Activated T-helper 17 cell treated with anti-CD3 and anti-CD28 coated beads, Interleukin-2, amount 50 U/mL, for 72 hours (primary cell): ENCODE measurements around the gene BPIFB6. TPM values are rescaled to one million over a fixed set of nuclear protein-coding genes. Genes with fewer than 3 reads are reported as not detected.

Source experiments
- ATAC-seq: fragments of 150-1000 bp; cut with Tn5 transposase; replicated peaks from 2 replicates; pipeline ENCODE4 v1.10.0; 2021; ENCODE audit warnings: mild to moderate bottlenecking, moderate library complexity
- H3K27ac Mint-ChIP-seq: one replicate; pipeline ENCODE4 v1.8.0; 2022; ENCODE audit warnings: mixed read lengths
- H3K27me3 Mint-ChIP-seq: one replicate; pipeline ENCODE4 v1.8.0; 2022; ENCODE audit warnings: mixed read lengths
- H3K36me3 Mint-ChIP-seq: one replicate; pipeline ENCODE4 v1.8.0; 2022; ENCODE audit warnings: low read depth, mild to moderate bottlenecking, mixed read lengths
- H3K4me1 Mint-ChIP-seq: one replicate; pipeline ENCODE4 v1.8.0; 2022; ENCODE audit warnings: mixed read lengths
- H3K4me3 Mint-ChIP-seq: one replicate; pipeline ENCODE4 v1.8.0; 2022; ENCODE audit warnings: mild to moderate bottlenecking, mixed read lengths
- H3K9me3 Mint-ChIP-seq: one replicate; pipeline ENCODE4 v1.8.0; 2022; ENCODE audit warnings: mixed read lengths
- total RNA-seq, 2 donors: library from RNA; stranded (reverse); gene quantifications; one replicate each; pipeline ENCODE4 v1.2.3, GENCODE V29; 2022

Gene BPIFB6
- total RNA-seq, 2 donors from 2014 or later = not detected

DNA sequence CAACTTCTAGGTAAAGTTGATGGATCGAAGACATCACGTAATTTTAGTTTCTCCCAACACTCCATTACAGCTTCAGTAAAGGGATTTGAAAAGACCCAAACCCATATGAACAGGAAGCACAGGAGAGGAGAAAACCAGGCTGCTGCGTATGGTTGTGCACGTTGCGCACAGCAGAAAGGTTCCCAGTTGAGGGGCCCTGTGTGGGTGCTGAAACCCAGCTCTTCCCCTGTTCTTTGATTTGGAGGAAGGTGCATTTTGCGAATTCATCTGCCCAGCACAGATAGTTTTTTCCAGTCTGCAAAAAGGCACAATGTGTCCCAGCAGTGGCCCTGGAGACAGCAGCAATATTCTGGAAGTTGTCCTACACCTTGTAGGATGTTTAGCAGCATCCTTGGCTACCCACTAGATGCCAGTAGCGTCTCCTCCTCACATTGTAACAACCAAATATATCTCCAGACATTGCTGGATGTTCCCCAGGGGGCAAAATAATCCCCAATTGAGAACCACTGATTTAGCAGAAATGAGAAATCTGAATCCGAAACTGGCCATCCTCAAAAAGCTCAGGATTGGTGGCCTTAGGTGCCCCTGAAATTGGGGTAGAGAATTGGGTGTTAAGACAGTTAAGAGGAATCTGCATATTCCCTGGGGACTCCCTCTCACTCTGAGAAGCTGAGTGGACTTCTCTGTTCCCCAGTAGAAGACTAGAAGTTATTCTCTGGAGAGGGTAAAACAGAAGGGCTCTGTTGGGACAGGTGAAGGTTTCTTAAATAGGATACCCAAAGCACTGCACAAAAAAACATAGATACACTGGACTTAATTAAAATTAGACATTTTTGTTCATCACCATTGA is 39.4 kb upstream of the BPIFB6 start:
- Mint-ChIP-seq H3K36me3 (no peaks in the 10 kb centered on the region), H3K27ac (no peak overlapping the region), H3K9me3 (peaks cover 4% of the 10 kb centered on the region), H3K27me3 (no peaks in the 10 kb centered on the region), H3K4me1 (peaks cover 5% of the 10 kb centered on the region), H3K4me3 (no peak overlapping the region)
- ATAC-seq = no peak

DNA sequence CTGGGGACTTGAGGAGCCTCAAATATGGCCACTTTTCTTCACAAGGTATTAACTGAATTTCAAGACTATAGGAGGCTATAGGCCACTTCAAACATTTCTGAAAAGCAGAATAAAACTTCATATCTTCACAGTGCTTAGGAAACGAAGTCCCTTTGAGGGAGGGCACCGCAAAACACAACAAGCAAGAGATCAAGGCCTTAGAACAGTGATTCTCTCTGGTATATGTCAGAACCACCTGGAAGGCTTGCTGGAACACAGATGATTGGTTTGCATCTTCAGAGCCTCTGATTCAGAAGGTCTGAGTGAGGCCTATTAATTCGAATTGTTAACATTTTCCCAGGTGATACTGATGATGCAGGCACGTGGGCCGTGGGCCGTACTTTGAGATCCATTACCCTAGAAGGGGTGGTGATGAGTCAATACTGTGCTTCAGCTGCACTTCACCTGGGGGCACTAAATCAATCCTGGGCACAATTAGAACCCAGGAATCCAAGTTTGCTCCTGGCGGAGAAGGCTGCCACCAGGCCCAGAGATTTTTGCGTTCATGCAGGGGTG is 37.9 kb upstream of the BPIFB6 start:
- Mint-ChIP-seq H3K9me3 (peaks cover 4% of the 10 kb centered on the region), H3K4me1 (peaks cover 12% of the 10 kb centered on the region)

DNA sequence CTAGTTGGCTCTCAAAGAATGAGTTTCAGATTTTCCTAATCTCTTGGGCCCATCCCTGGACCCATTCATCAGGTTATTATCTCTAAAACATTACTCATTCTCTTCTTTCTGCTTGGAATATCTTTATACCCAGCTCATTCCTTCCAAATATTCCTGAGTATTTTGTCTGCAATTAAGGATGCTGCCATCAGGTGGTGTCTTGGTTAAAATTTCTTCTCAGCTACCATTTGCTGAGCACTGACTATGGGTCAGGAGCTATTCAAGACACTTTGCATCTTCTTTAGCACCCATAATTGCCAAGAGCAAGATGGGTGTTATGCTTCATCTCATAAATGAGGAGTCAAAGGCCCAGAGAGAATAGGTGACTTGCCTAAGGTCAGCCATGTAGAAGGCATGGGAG is 35.6 kb upstream of the BPIFB6 start:
- no peak overlapping the region for H3K4me3 Mint-ChIP-seq
- no peak overlapping the region for H3K27ac Mint-ChIP-seq
- no peak for ATAC-seq
- H3K27me3 Mint-ChIP-seq = no peaks in the 10 kb centered on the region
- peaks cover 11% of the 10 kb centered on the region for H3K4me1 Mint-ChIP-seq
- no peaks in the 10 kb centered on the region for H3K36me3 Mint-ChIP-seq
- H3K9me3 Mint-ChIP-seq = peaks cover 4% of the 10 kb centered on the region

More for the DNA sequence above, 37.9 kb upstream of the BPIFB6 start:
- Mint-ChIP-seq H3K36me3 (no peaks in the 10 kb centered on the region), H3K27me3 (no peaks in the 10 kb centered on the region), H3K27ac (no peak overlapping the region), H3K4me3 (no peak overlapping the region)
- ATAC-seq = no peak

DNA sequence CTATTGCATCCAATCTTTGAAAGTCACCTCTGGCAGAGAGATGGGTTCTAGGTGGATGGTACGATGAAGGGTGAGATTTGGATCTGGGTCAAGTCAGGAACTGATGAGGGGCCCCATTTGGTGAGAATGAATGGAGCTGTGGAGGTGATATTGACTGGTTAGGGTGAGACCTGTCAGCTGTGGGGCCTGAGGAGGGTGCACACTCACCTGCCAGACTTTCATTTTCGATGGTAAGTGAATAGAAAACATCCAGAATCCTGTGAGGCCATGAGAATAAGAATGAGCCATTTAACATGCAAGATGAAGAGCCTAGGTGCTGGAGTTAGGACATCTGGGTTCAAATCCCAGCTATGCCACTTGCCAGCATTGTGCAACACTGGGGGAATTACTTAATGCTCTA is 34.0 kb upstream of the BPIFB6 start:
- H3K9me3 Mint-ChIP-seq = peaks cover 4% of the 10 kb centered on the region
- H3K4me1 Mint-ChIP-seq = peaks cover 6% of the 10 kb centered on the region
- ATAC-seq = no peak
- H3K27me3 Mint-ChIP-seq = no peaks in the 10 kb centered on the region
- H3K27ac Mint-ChIP-seq = no peak overlapping the region
- no peaks in the 10 kb centered on the region for H3K36me3 Mint-ChIP-seq
- H3K4me3 Mint-ChIP-seq = no peak overlapping the region

DNA sequence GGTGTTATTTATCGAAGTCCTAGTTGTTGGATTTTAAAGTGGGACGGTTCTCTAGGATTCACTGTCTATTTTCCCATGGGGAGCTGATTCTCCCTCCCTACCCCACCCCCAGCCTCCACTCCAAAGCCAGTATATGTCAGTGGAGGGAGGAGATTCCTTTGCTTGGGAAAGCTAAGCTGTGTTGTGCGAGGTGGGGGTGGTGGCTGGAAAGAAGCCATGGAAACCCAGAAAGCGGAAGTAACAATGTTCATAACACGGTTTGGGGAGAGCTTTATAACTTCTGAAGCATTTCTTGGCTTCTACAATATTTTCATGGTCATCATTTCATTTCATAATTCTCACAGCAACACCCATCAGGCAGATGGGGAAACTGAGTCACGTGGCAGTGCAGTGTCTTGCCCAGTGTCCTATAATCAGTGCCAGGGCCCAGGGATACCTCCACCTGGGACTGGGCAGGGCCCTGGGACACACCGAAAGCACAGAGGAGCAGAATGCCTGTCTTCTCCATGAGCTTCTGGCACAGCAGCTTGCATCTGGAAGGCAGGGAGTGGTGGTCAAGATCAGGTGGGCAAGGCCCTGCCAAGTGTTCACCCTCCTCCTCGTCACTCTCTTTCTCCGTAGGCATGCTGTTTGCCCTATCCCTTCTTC is 31.7 kb upstream of the BPIFB6 start:
- Mint-ChIP-seq H3K4me1 (peaks cover 6% of the 10 kb centered on the region), H3K27me3 (no peaks in the 10 kb centered on the region), H3K9me3 (peaks cover 3% of the 10 kb centered on the region), H3K4me3 (no peak overlapping the region), H3K36me3 (no peaks in the 10 kb centered on the region), H3K27ac (no peak overlapping the region)
- no peak for ATAC-seq

DNA sequence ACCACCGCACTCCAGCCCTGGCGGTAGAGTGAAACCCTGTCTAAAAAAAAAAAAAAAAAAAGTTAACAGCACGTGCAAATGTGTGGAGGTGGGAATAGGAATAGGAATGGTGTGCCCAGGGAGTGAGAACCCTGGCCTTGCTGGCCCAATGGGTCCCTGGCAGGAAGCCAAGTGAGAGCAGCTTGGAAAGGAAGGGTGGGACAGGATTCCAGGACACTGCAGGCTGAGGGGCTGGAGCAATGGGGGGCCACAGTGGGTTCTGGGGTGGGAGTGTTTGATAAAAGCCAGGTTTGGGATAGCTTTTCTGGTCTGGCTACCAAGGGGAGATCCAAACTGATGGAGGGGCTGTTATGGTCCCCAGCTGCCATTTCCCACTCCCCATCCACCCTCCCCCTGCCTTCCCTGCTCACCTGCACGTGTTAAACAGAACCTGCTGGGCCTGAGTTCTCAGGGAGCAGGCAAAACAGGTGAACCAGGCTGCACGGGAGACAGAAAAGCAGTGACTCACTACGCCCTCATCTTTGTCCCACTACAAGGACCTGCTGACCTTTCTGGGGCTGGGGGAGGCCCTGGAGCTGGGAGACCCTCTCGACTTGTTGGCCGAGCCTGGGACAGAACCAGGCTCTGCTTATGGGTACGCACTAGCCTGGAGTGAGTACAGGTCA is 30.5 kb upstream of the BPIFB6 start:
- Mint-ChIP-seq H3K9me3 (no peaks in the 10 kb centered on the region), H3K36me3 (no peaks in the 10 kb centered on the region), H3K27ac (no peak overlapping the region), H3K4me1 (peaks cover 6% of the 10 kb centered on the region), H3K27me3 (no peaks in the 10 kb centered on the region), H3K4me3 (no peak overlapping the region)
- ATAC-seq = no peak

DNA sequence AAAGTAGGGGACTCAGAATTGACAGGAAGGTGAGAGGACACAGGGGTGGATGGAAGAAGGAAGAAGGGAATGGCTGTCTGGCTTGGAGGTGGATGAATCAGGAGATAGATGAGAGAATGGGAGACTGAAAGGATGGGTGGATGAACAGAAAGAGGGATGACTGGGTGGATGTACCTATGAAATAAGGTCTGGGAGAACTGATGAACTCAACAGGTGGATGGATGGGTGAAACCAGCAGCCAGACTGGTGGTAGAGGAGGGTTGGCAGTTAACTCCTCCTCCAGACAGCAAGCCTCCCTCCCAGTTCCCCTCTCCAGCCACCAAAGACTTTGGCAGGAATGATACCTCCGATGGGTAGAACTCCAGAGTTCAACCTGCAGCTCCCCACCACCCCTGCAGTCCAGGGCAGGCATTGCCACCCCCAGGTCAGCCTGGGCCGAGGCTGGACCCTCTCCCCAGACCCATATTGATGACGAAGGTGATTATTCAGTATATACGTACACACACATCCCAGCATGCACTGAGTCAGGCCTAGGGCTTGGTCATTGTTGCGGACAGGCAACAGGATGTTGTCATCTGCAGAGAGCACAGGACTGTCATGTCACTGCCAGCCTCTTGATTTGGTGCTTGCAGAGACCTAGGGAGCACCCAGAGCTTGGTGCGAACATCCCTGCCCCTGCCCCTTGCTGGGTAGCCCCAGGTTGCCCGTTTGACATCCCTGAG is 29.2 kb upstream of the BPIFB6 start:
- Mint-ChIP-seq H3K4me1 (peaks cover 13% of the 10 kb centered on the region), H3K9me3 (no peaks in the 10 kb centered on the region), H3K36me3 (no peaks in the 10 kb centered on the region), H3K4me3 (no peak overlapping the region), H3K27me3 (no peaks in the 10 kb centered on the region), H3K27ac (peak overlapping the region; percentile 2)
- ATAC-seq = no peak

DNA sequence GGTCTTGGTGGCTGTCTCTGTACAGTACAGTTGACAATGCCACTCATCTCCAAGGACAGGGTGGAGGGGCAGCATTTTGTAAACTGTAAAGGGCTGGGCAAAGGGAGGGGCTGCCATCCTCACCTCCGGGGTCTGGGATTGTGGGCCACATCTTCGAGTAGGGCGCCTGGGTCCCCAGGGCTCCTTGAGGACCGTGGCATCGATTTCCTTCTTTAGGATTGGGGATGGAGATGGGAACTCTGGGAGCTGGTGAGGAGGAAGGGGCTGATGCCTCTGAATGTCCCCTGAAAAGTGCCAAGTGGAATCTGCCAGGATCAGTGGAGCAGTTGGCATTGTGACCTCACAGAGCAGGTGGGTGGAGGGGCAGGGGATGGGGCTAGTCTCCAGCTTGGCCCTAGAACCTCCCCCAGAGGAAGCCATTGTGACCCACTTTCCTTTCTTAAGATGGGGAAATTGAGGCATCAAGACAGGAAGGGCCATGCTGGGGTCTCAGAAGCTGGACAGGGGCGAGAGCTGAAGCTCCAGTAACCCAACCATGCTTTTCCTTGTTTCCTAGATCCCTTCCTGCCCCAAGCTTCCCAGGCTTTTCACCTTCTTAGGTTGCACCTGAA is 27.2 kb upstream of the BPIFB6 start, which contains the start of gene SUN5:
Gene SUN5 (minus strand): TSS at position 293 of the 611 bp plus-strand sequence. CDS start 93 bp downstream, at position 200.
- H3K4me3 Mint-ChIP-seq = no peak within 1 kb of the TSS
- H3K4me1 Mint-ChIP-seq = peaks cover 8% of the 10 kb centered on the region
- no peaks in the 10 kb centered on the region for H3K36me3 Mint-ChIP-seq
- H3K27me3 Mint-ChIP-seq = no peaks in the 10 kb centered on the region
- no peaks in the 10 kb centered on the region for H3K9me3 Mint-ChIP-seq
- no peak within 1 kb of the TSS for H3K27ac Mint-ChIP-seq
- no peak for ATAC-seq

DNA sequence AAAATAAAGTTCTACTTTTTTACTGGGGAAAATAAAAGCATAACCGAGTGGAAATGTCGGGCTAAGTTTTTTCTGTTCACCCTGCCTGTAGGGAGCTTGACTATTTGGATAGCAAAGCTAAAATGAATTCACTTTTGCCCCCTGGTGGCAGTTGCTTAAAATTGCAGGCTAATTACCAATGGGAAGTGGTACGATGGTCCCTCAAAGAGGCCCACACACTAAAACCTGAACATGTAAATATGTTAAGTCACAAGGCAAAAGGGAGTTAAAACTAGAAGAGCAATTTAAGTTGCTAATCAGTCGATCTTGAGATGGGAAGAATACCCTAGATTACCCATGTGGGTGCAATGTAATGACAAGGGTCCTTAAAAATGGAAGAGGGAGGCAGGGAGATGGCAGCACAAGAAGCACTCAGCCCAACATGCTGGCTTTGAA is 26.3 kb upstream of the BPIFB6 start:
- H3K4me1 Mint-ChIP-seq = peaks cover 8% of the 10 kb centered on the region
- H3K9me3 Mint-ChIP-seq = no peaks in the 10 kb centered on the region
- peak; percentile 46 for ATAC-seq
- H3K27ac Mint-ChIP-seq = no peak overlapping the region
- no peak overlapping the region for H3K4me3 Mint-ChIP-seq
- H3K36me3 Mint-ChIP-seq = no peaks in the 10 kb centered on the region
- H3K27me3 Mint-ChIP-seq = no peaks in the 10 kb centered on the region

DNA sequence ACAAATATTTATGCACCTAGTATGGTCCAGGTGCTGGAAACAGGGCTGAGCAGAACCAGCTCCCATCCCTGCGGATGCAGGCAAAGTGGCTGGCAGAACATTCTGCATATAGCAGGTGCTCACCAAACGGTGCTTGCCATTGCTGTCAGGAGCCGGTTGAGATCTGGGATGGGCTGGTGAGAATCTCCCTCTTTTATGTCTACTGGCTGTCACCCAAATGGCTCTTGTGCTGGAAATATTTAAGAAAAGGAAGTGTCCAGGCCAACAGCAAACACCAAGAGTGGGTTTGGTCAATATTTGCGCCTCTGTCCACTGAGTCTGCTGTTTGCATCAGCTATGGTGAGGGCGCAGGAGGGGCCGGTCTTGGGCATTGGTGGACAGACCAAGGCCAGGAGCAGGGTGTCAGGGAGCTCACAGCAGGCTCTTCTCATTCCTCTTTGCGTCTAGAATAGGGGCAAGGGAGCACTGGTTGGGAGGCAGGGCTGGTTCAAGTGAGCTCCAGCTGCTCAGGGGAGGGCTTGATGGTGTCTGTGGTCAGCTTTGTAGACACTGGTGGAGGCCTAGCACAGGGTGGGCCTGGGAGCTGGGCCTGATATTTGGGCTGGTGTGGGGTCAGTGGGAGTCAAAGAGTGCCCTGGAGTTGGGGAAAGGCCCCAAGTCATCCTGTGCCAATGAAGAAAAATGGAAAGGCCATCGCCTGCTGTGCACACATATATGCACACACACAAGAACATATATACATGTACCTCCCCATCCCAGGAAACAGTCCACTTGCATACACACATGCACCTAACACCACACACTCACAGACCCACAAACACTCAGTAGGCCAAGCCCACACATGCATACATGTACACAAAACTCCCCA is 25.3 kb upstream of the BPIFB6 start:
- H3K4me3 Mint-ChIP-seq = no peak overlapping the region
- no peaks in the 10 kb centered on the region for H3K27me3 Mint-ChIP-seq
- peaks cover 8% of the 10 kb centered on the region for H3K4me1 Mint-ChIP-seq
- ATAC-seq = no peak
- no peaks in the 10 kb centered on the region for H3K36me3 Mint-ChIP-seq
- no peaks in the 10 kb centered on the region for H3K9me3 Mint-ChIP-seq
- H3K27ac Mint-ChIP-seq = no peak overlapping the region

DNA sequence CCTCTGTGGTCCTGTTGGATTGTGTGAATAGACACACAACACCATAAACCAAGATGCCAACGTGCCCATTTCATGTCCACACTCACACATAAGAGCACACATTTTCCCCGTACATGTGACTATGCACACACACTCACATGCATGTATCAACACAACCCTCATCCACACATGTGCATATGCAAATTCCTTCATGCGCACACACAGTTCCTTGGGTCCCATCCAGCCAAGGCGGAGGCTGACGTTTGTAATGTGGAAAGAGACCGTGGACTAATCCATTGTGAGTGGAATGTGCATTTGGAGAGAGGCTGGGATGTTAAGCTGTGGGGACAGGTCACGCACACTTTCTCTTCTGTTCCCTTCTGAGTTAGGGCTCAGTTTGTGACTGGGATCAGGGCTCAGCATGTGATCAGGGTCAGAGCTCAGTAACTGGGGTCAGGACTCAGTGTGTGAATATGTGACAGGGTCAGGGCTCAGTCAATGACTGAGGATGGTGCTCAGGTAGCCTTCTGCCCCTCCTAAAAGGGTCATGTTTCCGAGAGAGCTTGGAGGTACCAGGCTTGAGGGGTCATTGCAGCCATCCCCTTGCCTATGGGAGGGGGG is 24.6 kb upstream of the BPIFB6 start:
- H3K36me3 Mint-ChIP-seq = no peaks in the 10 kb centered on the region
- no peaks in the 10 kb centered on the region for H3K9me3 Mint-ChIP-seq
- ATAC-seq = no peak
- H3K27ac Mint-ChIP-seq = no peak overlapping the region
- H3K27me3 Mint-ChIP-seq = no peaks in the 10 kb centered on the region
- H3K4me1 Mint-ChIP-seq = peaks cover 8% of the 10 kb centered on the region
- no peak overlapping the region for H3K4me3 Mint-ChIP-seq

DNA sequence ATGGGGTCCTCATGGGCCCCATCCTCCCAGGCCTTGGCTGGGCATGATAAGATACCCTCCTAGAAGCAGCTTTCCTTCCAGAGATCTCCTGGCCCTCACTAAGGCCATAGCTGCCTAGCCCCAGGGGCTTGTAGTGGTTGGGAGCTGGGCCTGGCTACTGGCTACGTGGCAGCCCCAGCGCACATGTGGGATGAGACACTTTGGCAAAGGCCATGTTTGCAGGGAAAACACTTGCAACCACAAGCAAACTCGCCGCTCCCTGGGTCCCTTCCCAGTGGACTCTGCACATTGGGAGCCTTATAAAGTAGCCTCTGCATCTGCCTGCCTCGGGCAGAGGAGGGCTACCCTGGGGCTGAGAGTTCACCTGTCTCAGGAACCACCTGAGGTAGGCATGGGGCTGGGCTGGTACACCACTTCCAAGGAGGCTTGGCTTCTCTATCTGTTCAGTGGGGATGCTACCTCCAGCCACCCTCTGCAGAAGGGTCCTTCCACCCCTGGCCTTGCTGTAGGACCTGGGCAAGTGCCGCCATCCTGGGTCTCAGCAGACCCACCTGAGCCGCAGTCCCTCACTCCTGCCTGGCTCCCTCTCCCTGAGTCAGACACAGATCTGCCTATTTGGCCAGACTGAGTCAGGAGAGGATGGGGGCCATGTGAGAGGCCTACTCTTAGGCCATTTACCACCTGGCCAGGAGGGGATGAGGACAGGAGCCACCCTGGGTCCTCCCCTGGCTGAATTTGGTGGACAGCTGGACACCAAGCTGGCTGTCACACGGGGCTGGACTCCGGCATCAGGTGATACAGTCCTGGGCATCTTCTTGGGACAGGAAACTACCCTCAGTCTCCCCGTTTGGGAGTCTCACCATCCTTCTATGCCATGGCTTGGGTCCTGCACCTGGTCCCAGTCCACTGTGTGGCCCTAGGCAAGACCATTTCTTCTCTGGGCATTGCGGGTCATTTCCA is 23.8 kb upstream of the BPIFB6 start, which contains the start of gene BPIFB2:
Gene BPIFB2 (plus strand): TSS at position 329 of the 960 bp plus-strand sequence. CDS start 871 bp downstream, outside the sequence.
- no peak within 1 kb of the TSS for H3K4me3 Mint-ChIP-seq
- H3K36me3 Mint-ChIP-seq = no peaks in the 10 kb centered on the region
- no peak for ATAC-seq
- no peaks in the 10 kb centered on the region for H3K9me3 Mint-ChIP-seq
- H3K27ac Mint-ChIP-seq = no peak within 1 kb of the TSS
- H3K4me1 Mint-ChIP-seq = peaks cover 8% of the 10 kb centered on the region
- H3K27me3 Mint-ChIP-seq = no peaks in the 10 kb centered on the region
